DND-41 (cell line): ENCODE results near the gene RNF220.

Experiments
- ATAC-seq: fragments of 200-7000 bp; cut with Tn5 transposase; 3 replicates; pipeline ENCODE4 v1.9.1; 2021; ENCODE audit warnings: low read depth; ENCODE audit not compliant: insufficient read depth
- DNase-seq: peaks from one replicate; pipeline ENCODE4 v3.0.0-alpha.2; 2020
- H2AFZ ChIP-seq: 2 replicates; pipeline ENCODE4 v1.6.0; 2012; ENCODE audit warnings: low read depth, low read length
- H3K27ac ChIP-seq: 2 replicates; pipeline ENCODE4 v1.5.1; 2012; ENCODE audit warnings: low read length, inconsistent platforms
- H3K27me3 ChIP-seq: fragments of 200-600 bp; sonication (generic); 2 replicates; pipeline ENCODE4 v1.6.0; 2012; ENCODE audit warnings: low read length, mild to moderate bottlenecking, inconsistent platforms; ENCODE audit not compliant: insufficient read depth, poor library complexity
- H3K36me3 ChIP-seq: 2 replicates; pipeline ENCODE4 v1.5.1; 2012; ENCODE audit warnings: low read length, inconsistent platforms; ENCODE audit not compliant: insufficient read depth
- H3K4me1 ChIP-seq: 2 replicates; pipeline ENCODE4 v1.5.1; 2012; ENCODE audit warnings: mild to moderate bottlenecking, low read length; ENCODE audit not compliant: insufficient read depth
- H3K4me2 ChIP-seq: 2 replicates; pipeline ENCODE4 v1.6.0; 2012; ENCODE audit warnings: mild to moderate bottlenecking, moderate library complexity, low read length, inconsistent platforms; ENCODE audit not compliant: insufficient read depth
- H3K4me3 ChIP-seq, 2 experiments: fragments of 200-600 bp in 1 of 2; shearing (Covaris generic) in 1 of 2; 2 replicates each; pipeline ENCODE4 v1.5.1; 2012 to 2016; ENCODE audit warnings: inconsistent platforms in 2 of 2, low read length in 2 of 2, mild to moderate bottlenecking in 2 of 2, low read depth in 1 of 2, moderate library complexity in 1 of 2
- H3K79me2 ChIP-seq: 2 replicates; pipeline ENCODE4 v1.6.0; 2012; ENCODE audit warnings: low read length, inconsistent platforms; ENCODE audit not compliant: insufficient read depth
- H3K9ac ChIP-seq: 2 replicates; pipeline ENCODE4 v1.6.0; 2012; ENCODE audit warnings: low read depth, mild to moderate bottlenecking, inconsistent platforms, low read length, moderate library complexity
- H3K9me3 ChIP-seq: 2 replicates; pipeline ENCODE4 v1.5.1; 2012; ENCODE audit warnings: low read length, moderate library complexity, mild to moderate bottlenecking, inconsistent platforms; ENCODE audit not compliant: insufficient read depth, severe bottlenecking
- H4K20me1 ChIP-seq: 2 replicates; pipeline ENCODE4 v1.6.0; 2012; ENCODE audit warnings: low read length; ENCODE audit not compliant: insufficient read depth
- EZH2 ChIP-seq: IDR thresholded peaks from 3 replicates; pipeline ENCODE4 v1.6.1; 2012; ENCODE audit warnings: borderline replicate concordance, low read depth, mild to moderate bottlenecking, moderate library complexity, low read length, inconsistent platforms; ENCODE audit not compliant: severe bottlenecking
- TF ChIP-seq, protein P1 (sequence below): IDR thresholded peaks from 2 replicates; pipeline ENCODE4 v1.5.1; 2012; ENCODE audit warnings: borderline replicate concordance, low read length, moderate library complexity, mild to moderate bottlenecking; ENCODE audit not compliant: poor library complexity, severe bottlenecking; ENCODE audit errors: extremely low read depth

Gene RNF220

DNA sequence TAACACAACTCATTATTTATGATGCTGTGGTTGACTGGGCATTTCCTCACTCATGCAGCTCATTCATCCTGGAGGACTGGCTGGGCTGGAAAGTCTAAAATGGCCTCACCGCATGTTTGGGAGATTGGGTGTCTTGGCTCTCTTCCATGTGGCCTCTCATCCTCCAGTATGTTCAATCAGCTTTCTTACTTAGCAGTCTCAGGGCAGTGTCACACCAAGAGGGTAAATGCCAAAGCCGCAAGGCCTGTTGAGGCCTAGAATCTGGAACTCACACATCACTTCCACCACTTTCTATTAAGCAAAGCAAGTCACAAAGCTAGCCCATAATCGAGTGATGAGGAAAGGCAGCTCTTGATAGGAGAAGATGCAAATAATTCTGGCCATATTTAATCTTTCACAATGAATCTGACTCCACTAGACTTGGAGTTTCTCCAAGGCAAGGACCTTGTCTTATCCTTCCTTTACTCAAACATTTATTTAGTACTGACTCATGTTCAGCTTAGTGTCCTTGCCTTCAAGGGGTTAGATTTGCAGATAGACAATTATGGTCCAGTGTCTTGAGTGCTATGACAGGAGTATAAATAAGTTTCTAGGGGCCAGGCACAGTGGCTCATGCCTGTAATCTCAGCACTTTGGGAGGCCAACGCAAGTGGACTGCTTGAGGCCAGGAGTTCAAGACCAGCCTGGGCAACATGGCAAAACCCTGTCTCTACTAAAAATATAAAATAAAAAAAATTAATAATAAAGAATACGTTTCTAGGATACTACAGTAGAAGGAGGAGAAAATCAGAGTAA lies 224.1 kb downstream of the RNF220 start:
- H3K4me1 ChIP-seq: peaks cover 29% of the 10 kb centered on the region
- TF ChIP-seq, protein P1, sequence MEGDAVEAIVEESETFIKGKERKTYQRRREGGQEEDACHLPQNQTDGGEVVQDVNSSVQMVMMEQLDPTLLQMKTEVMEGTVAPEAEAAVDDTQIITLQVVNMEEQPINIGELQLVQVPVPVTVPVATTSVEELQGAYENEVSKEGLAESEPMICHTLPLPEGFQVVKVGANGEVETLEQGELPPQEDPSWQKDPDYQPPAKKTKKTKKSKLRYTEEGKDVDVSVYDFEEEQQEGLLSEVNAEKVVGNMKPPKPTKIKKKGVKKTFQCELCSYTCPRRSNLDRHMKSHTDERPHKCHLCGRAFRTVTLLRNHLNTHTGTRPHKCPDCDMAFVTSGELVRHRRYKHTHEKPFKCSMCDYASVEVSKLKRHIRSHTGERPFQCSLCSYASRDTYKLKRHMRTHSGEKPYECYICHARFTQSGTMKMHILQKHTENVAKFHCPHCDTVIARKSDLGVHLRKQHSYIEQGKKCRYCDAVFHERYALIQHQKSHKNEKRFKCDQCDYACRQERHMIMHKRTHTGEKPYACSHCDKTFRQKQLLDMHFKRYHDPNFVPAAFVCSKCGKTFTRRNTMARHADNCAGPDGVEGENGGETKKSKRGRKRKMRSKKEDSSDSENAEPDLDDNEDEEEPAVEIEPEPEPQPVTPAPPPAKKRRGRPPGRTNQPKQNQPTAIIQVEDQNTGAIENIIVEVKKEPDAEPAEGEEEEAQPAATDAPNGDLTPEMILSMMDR: no peak
- TF ChIP-seq EZH2: no peak
- no peaks in the 10 kb centered on the region for H3K27me3 ChIP-seq
- ATAC-seq (no peak), DNase-seq (no peak)
- no peaks in the 10 kb centered on the region for H3K9me3 ChIP-seq
- H3K27ac ChIP-seq: no peak overlapping the region
- no peak overlapping the region for H3K4me2 ChIP-seq
- peaks cover 19% of the 10 kb centered on the region for H3K36me3 ChIP-seq
- no peak overlapping the region for H3K9ac ChIP-seq
- H4K20me1 ChIP-seq: peaks cover 12% of the 10 kb centered on the region
- H2AFZ ChIP-seq: no peak overlapping the region
- peaks cover 19% of the 10 kb centered on the region for H3K79me2 ChIP-seq
- H3K4me3 ChIP-seq: no peak overlapping the region

DNA sequence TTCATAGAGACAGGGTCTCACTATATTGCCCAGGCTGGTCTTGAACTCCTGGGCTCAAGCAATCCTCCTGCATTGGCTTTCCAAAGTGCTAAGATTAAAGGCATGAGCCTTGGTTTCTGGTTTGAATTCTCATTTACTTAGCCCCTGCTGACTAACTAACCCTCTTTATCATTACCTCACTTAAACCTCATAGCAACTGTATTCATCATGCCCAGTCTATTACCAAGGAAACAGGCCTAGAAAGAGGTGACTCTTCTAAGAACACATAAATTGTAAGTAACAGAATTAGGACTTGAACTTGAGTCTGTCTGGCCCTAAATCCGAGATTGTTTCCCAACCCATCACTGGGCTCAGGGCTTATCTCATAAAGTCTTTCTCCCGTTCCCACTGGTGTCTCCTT lies 225.1 kb downstream of the RNF220 start:
- Histone ChIP-seq H3K79me2 (peaks cover 29% of the 10 kb centered on the region), H2AFZ (peak overlapping the region; percentile 92; the same call in 1 of the 2 replicates), H3K9ac (no peak overlapping the region), H3K4me3 (no peak overlapping the region), H3K4me1 (peaks cover 37% of the 10 kb centered on the region), H3K4me2 (no peak overlapping the region), H3K27me3 (no peaks in the 10 kb centered on the region), H4K20me1 (peaks cover 20% of the 10 kb centered on the region), H3K36me3 (peaks cover 28% of the 10 kb centered on the region), H3K27ac (no peak overlapping the region), H3K9me3 (no peaks in the 10 kb centered on the region)
- TF ChIP-seq, protein P1: no peak
- TF ChIP-seq EZH2: no peak
- no peak for ATAC-seq
- no peak for DNase-seq

DNA sequence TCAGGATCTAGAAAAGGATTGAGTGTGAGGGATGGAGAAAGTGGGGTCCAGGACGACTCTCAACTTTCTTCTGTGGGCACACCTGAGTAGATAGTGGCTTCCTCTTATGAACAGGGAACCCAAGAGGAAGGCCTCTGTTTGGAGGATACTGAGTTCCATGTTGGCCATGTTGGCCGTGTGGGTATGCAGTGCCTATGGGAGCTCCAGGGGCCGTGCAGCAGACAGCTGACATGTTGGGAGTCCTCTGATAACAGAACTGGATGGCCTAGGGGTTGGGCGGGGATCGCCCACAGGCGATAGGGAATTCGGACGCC lies 226.2 kb downstream of the RNF220 start:
- Histone ChIP-seq H3K4me2 (peak overlapping the region; percentile 72), H3K9ac (peak overlapping the region; percentile 89), H3K4me1 (peaks cover 39% of the 10 kb centered on the region), H3K4me3 (peak overlapping the region; percentile 47 to 71; a peak in 3 of 4 replicates), H3K36me3 (peaks cover 40% of the 10 kb centered on the region), H3K27me3 (no peaks in the 10 kb centered on the region), H3K79me2 (peaks cover 40% of the 10 kb centered on the region), H4K20me1 (peaks cover 31% of the 10 kb centered on the region), H2AFZ (peak overlapping the region; percentile 92), H3K27ac (peak overlapping the region; percentile 93), H3K9me3 (no peaks in the 10 kb centered on the region)
- DNase-seq (no peak), ATAC-seq (peak; percentile 53)
- TF ChIP-seq EZH2: no peak
- TF ChIP-seq, protein P1: no peak
